ENCODE data around the gene CCDC73. TPM values are rescaled to one million over a fixed set of nuclear protein-coding genes. Genes with fewer than 3 reads are reported as not detected.

The CCDC73 gene
- total RNA-seq: not detected

- no peak for DNase-seq
- peaks cover 17% of the 10 kb centered on the region for H3K27me3 Mint-ChIP-seq
- peaks cover 4% of the 10 kb centered on the region for H3K4me1 Mint-ChIP-seq
- no peak within 1 kb of the TSS for H3K27ac Mint-ChIP-seq
- H3K9me3 Mint-ChIP-seq: no peaks in the 10 kb centered on the region
- H3K4me3 Mint-ChIP-seq: no peak within 1 kb of the TSS
- no peaks in the 10 kb centered on the region for H3K36me3 Mint-ChIP-seq (ENCODE audit: low read depth)
- ChIA-PET CTCF (no interaction called here), POLR2A (no interaction called here)
These were observed at the start of gene CCDC73 for GRCh38 chr11:32794439-32794838. TSS of gene CCDC73 (minus strand) at chr11:32794662. CDS start at chr11:32760243, 34,419 bp downstream.

GRCh38 chr11:32843544-32843943, 49.1 kb upstream of the CCDC73 start:
- ChIA-PET POLR2A (no interaction called here), CTCF (no interaction called here)
- Mint-ChIP-seq H3K27ac (no peak overlapping the region), H3K9me3 (no peaks in the 10 kb centered on the region), H3K27me3 (no peaks in the 10 kb centered on the region), H3K36me3 (ENCODE audit: low read depth) (no peaks in the 10 kb centered on the region), H3K4me3 (no peak overlapping the region), H3K4me1 (no peaks in the 10 kb centered on the region)
- DNase-seq: no peak

GRCh38 chr11:32840587-32840986, 46.1 kb upstream of the CCDC73 start:
- no peak overlapping the region for H3K27ac Mint-ChIP-seq
- H3K4me3 Mint-ChIP-seq: no peak overlapping the region
- H3K36me3 Mint-ChIP-seq (ENCODE audit: low read depth): no peaks in the 10 kb centered on the region
- H3K27me3 Mint-ChIP-seq: no peaks in the 10 kb centered on the region
- DNase-seq: no peak
- no peaks in the 10 kb centered on the region for H3K9me3 Mint-ChIP-seq
- ChIA-PET POLR2A (no interaction called here), CTCF (no interaction called here)
- H3K4me1 Mint-ChIP-seq: no peaks in the 10 kb centered on the region

GRCh38 chr11:32839308-32839707, 44.8 kb upstream of the CCDC73 start:
- Mint-ChIP-seq H3K36me3 (ENCODE audit: low read depth) (no peaks in the 10 kb centered on the region), H3K9me3 (no peaks in the 10 kb centered on the region), H3K4me1 (no peaks in the 10 kb centered on the region), H3K4me3 (no peak overlapping the region), H3K27me3 (no peaks in the 10 kb centered on the region), H3K27ac (no peak overlapping the region)
- ChIA-PET CTCF (no interaction called here), POLR2A (no interaction called here)
- no peak for DNase-seq

GRCh38 chr11:32838505-32839274, 44.2 kb upstream of the CCDC73 start:
- CTCF ChIA-PET: no interaction called here
- H3K36me3 Mint-ChIP-seq (ENCODE audit: low read depth): no peaks in the 10 kb centered on the region

GRCh38 chr11:32836946-32837345, 42.5 kb upstream of the CCDC73 start:
- Mint-ChIP-seq H3K9me3 (no peaks in the 10 kb centered on the region), H3K27me3 (peaks cover 14% of the 10 kb centered on the region), H3K36me3 (ENCODE audit: low read depth) (no peaks in the 10 kb centered on the region), H3K4me3 (no peak overlapping the region), H3K4me1 (no peaks in the 10 kb centered on the region), H3K27ac (no peak overlapping the region)
- DNase-seq: no peak
- ChIA-PET POLR2A (no interaction called here), CTCF (no interaction called here)

More at GRCh38 chr11:32838505-32839274, 44.2 kb upstream of the CCDC73 start:
- no peak overlapping the region for H3K4me3 Mint-ChIP-seq
- POLR2A ChIA-PET: no interaction called here
- no peaks in the 10 kb centered on the region for H3K9me3 Mint-ChIP-seq
- no peaks in the 10 kb centered on the region for H3K4me1 Mint-ChIP-seq
- DNase-seq: no peak
- no peak overlapping the region for H3K27ac Mint-ChIP-seq
- H3K27me3 Mint-ChIP-seq: peaks cover 4% of the 10 kb centered on the region

- POLR2A ChIA-PET: no interaction called here
- peaks cover 8% of the 10 kb centered on the region for H3K4me1 Mint-ChIP-seq
- CTCF ChIA-PET: no interaction called here
- H3K27me3 Mint-ChIP-seq: peaks cover 30% of the 10 kb centered on the region
- H3K9me3 Mint-ChIP-seq: no peaks in the 10 kb centered on the region
- DNase-seq: no peak
- H3K36me3 Mint-ChIP-seq (ENCODE audit: low read depth): no peaks in the 10 kb centered on the region
- H3K27ac Mint-ChIP-seq: no peak overlapping the region
- no peak overlapping the region for H3K4me3 Mint-ChIP-seq
These were observed 39.5 kb upstream of the CCDC73 start for GRCh38 chr11:32833921-32834320.

GRCh38 chr11:32831221-32831620, 36.8 kb upstream of the CCDC73 start:
- POLR2A ChIA-PET: no interaction called here
- H3K4me3 Mint-ChIP-seq: peak overlapping the region; percentile 66

GRCh38 chr11:32830796-32831195, 36.3 kb upstream of the CCDC73 start:
- H3K4me3 Mint-ChIP-seq: peak overlapping the region; percentile 66
- peaks cover 34% of the 10 kb centered on the region for H3K27me3 Mint-ChIP-seq
- no peaks in the 10 kb centered on the region for H3K9me3 Mint-ChIP-seq
- no peaks in the 10 kb centered on the region for H3K36me3 Mint-ChIP-seq (ENCODE audit: low read depth)
- ChIA-PET POLR2A (no interaction called here), CTCF (interaction anchor here (0.5 kb wide), 1 partner anchor 38 kb away, joined by 5 read pairs; no protein-coding TSS in a partner anchor)
- peaks cover 8% of the 10 kb centered on the region for H3K4me1 Mint-ChIP-seq
- H3K27ac Mint-ChIP-seq: no peak overlapping the region
- DNase-seq: no peak

More at GRCh38 chr11:32831221-32831620, 36.8 kb upstream of the CCDC73 start:
- H3K27ac Mint-ChIP-seq: no peak overlapping the region
- H3K4me1 Mint-ChIP-seq: peaks cover 8% of the 10 kb centered on the region
- no peaks in the 10 kb centered on the region for H3K9me3 Mint-ChIP-seq
- H3K27me3 Mint-ChIP-seq: peaks cover 34% of the 10 kb centered on the region
- no peaks in the 10 kb centered on the region for H3K36me3 Mint-ChIP-seq (ENCODE audit: low read depth)
- CTCF ChIA-PET: interaction anchor here (0.5 kb wide), 1 partner anchor 38 kb away, joined by 5 read pairs; no protein-coding TSS in a partner anchor
- no peak for DNase-seq

- ChIA-PET POLR2A (no interaction called here), CTCF (no interaction called here)
These were observed 35.9 kb upstream of the CCDC73 start for GRCh38 chr11:32830413-32830738.

GRCh38 chr11:32829680-32830412, 35.4 kb upstream of the CCDC73 start, which contains the start of gene PRRG4:
TSS of gene PRRG4 (plus strand) at chr11:32829927. CDS start at chr11:32830530, 603 bp downstream.
- H3K4me3 Mint-ChIP-seq: peak within 1 kb of the TSS; percentile 82
- peaks cover 34% of the 10 kb centered on the region for H3K27me3 Mint-ChIP-seq
- no peaks in the 10 kb centered on the region for H3K36me3 Mint-ChIP-seq (ENCODE audit: low read depth)
- no peaks in the 10 kb centered on the region for H3K9me3 Mint-ChIP-seq
- peaks cover 8% of the 10 kb centered on the region for H3K4me1 Mint-ChIP-seq
- ChIA-PET CTCF (no interaction called here), POLR2A (interaction anchor here (0.6 kb wide), 1 partner anchor 218 kb away, joined by 3 read pairs; no protein-coding TSS in a partner anchor)
- DNase-seq: peak; percentile 53
- peak within 1 kb of the TSS; percentile 86 for H3K27ac Mint-ChIP-seq

More at GRCh38 chr11:32830413-32830738, 35.9 kb upstream of the CCDC73 start:
- Mint-ChIP-seq H3K27ac (no peak overlapping the region), H3K4me1 (peaks cover 8% of the 10 kb centered on the region), H3K27me3 (peaks cover 34% of the 10 kb centered on the region), H3K36me3 (ENCODE audit: low read depth) (no peaks in the 10 kb centered on the region), H3K9me3 (no peaks in the 10 kb centered on the region), H3K4me3 (peak overlapping the region; percentile 66)
- no peak for DNase-seq

GRCh38 chr11:32829157-32829679, 34.8 kb upstream of the CCDC73 start:
- Mint-ChIP-seq H3K36me3 (ENCODE audit: low read depth) (no peaks in the 10 kb centered on the region), H3K27ac (peak overlapping the region; percentile 86), H3K9me3 (no peaks in the 10 kb centered on the region), H3K4me3 (peak overlapping the region; percentile 82), H3K27me3 (peaks cover 34% of the 10 kb centered on the region), H3K4me1 (peaks cover 8% of the 10 kb centered on the region)
- no peak for DNase-seq
- ChIA-PET POLR2A (interaction anchor here (0.6 kb wide), 1 partner anchor 219 kb away, joined by 3 read pairs; no protein-coding TSS in a partner anchor), CTCF (no interaction called here)

- ChIA-PET CTCF (no interaction called here), POLR2A (no interaction called here)
- no peak overlapping the region for H3K27ac Mint-ChIP-seq
- H3K36me3 Mint-ChIP-seq (ENCODE audit: low read depth): no peaks in the 10 kb centered on the region
- H3K4me3 Mint-ChIP-seq: no peak overlapping the region
- no peak for DNase-seq
- H3K9me3 Mint-ChIP-seq: no peaks in the 10 kb centered on the region
- H3K27me3 Mint-ChIP-seq: peaks cover 23% of the 10 kb centered on the region
- peaks cover 8% of the 10 kb centered on the region for H3K4me1 Mint-ChIP-seq
These were observed 32.8 kb upstream of the CCDC73 start for GRCh38 chr11:32827276-32827675.
